HG03439 (cell line): Measurements from ENCODE around the gene COL11A2.
"Not testable (repeated sequence)": the region's sequence is repeated elsewhere in the genome, so short reads cannot be mapped to it uniquely, and the experiment has no call there.

Experiments
- ATAC-seq: cut with Tn5 transposase; IDR thresholded peaks from one replicate; pipeline ENCODE4 v1.9.1; 2021; ENCODE audit warnings: mild to moderate bottlenecking, moderate library complexity; ENCODE audit not compliant: unreplicated experiment

The COL11A2 gene

DNA sequence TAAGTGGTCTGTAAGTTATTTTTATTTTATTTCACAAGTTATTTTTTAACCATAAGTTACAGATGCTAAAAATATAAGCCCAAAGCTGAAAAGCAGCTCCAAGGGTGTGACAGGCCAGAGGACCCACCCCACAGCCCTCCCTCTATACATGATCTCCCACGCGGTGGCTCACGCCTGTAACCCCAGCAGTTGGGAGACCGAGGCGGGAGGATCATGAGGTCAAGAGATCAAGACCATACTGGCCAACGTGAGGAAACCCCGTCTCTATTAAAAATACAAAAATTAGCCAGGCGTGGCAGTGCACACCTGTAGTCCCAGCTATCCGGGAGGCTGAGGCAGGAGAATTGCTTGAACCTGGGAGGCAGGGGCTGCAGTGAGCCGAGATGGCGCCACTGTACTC lies 32.2 kb downstream of the COL11A2 start:
- ATAC-seq = no peak

- ATAC-seq = no peak
Measured at GRCh38 chr6:33156964-33157363, 35.3 kb downstream of the COL11A2 start.

- ATAC-seq = no peak
Measured at GRCh38 chr6:33156561-33156960, 35.7 kb downstream of the COL11A2 start.

- ATAC-seq = no peak
Measured at GRCh38 chr6:33154349-33154748, 37.9 kb downstream of the COL11A2 start.

DNA sequence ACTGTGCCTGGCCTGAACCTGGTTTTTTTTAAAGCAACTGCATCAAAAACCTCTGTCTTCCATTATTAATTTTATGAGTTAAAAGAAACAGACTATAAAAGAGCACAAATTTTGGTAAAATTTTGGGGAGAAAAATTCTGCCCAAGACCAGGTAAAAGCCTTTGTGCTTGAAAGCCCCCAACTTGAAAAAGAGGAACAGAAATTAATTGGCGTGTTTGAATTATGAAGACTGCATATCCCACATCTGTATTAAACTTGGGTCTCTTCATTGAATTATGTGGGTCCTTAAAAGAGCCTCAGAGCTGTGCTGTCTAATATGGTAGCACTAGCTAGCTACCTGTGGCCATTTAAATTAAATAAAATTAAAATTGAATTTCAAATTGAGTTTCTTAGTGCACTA lies 41.2 kb downstream of the COL11A2 start:
- ATAC-seq = no peak

DNA sequence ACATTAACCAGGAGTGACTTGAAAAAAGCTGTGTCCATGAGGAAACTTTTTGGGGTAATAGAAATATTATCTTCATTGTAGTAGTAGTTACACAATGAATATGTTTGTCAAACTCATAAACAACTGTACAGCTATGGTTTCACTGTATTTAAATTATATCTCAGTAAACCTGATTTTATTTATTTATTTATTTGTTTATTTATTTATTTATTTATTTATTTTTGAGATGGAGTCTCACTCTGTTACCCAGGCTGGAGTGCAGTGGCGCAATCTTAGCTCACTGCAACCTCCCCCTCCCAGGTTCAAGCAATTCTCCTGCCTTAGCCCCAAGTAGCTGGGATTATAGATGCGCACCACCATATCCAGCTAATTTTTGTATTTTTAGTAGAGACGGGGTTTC lies 41.7 kb downstream of the COL11A2 start:
- not testable (repeated sequence) for ATAC-seq

GRCh38 chr6:33147807-33148666 lies 44.2 kb downstream of the COL11A2 start:
- ATAC-seq = no peak

- no peak for ATAC-seq
Measured at GRCh38 chr6:33144373-33144772, 47.9 kb downstream of the COL11A2 start.

DNA sequence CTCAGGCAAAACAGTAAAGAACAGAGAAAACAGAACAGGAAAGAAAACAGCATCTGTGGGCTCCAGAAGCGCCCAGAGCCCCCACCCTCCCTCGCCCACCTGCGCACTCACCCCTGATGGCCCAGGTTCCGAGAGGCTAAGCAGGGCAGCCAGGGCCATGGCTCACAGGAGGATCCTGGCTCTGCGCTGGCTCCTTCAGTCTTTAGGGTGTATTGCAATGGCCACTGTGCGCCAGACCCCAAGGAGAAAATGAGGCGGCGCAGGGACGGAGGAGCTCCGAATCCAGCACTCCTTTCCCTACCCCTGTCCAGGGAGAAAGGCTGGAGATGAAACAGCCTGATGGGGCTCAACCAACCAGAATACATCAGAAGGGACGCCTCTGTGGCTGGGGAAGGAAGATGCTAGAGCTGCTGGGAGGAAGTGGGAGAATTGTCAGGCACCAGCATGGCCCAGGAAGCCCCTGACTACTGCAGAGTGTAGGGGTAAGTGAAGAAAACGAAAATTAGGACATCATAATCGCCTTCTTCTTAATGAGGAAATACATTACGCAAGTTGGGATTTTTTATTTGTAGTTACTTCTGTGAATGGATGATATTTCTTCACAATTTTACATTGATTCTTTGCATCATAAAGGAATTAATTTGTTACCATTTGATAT lies 49.0 kb downstream of the COL11A2 start:
- ATAC-seq = no peak

- no peak for ATAC-seq
Measured at GRCh38 chr6:33142501-33143070, 49.7 kb downstream of the COL11A2 start.

GRCh38 chr6:33140556-33140955 lies 51.7 kb downstream of the COL11A2 start:
- ATAC-seq = no peak

GRCh38 chr6:33139596-33140206 lies 52.6 kb downstream of the COL11A2 start:
- no peak for ATAC-seq

DNA sequence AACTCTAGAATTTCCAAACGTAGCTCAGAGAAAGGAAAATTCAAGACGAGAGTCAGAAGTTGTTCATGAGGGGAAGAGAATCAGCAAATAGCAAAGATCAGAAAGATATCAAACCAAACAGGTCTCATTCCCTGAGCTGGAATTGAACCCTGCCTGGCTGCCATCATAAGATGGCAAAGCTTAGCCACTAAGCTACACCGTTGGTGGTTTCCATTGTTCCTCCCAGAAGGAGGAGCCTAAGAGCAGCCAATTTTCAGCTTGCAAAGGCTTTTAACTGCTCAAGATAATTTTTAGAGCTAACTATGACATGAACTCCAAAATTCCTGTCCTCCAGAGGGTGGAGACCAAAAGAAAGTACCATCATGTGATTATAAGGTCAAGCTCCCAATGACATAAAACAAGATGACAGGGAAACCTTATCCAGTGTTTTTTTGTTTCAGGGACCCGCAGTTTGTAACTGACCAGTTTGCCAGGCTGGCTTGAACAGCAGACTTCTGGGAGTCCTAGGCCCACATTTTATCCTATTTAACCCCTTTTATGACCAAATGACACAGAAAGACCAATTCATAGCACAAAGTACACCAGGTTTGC lies 55.9 kb downstream of the COL11A2 start:
- no peak for ATAC-seq

DNA sequence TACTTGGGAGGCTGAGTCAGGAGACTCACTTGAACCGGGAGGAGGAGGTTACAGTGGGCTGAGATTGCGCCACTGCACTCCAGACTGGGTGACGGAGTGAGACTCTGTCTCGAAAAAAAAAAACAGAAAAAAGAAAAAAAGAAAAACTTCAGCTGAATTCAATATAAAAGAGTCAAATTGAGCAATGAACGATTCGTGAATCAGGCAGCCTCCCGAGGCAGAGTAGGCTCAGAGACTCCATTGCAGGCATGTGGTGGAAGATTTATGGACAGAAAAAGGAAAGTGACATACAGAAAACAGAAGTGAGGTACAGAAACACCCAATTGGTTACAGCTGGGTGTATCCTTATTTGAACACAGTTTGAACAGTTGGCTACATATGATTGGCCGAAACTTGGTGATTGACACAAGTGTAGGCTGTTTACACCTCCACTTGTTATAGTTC lies 60.2 kb downstream of the COL11A2 start:
- ATAC-seq = no peak

GRCh38 chr6:33128318-33128717 lies 63.9 kb downstream of the COL11A2 start:
- no peak for ATAC-seq

DNA sequence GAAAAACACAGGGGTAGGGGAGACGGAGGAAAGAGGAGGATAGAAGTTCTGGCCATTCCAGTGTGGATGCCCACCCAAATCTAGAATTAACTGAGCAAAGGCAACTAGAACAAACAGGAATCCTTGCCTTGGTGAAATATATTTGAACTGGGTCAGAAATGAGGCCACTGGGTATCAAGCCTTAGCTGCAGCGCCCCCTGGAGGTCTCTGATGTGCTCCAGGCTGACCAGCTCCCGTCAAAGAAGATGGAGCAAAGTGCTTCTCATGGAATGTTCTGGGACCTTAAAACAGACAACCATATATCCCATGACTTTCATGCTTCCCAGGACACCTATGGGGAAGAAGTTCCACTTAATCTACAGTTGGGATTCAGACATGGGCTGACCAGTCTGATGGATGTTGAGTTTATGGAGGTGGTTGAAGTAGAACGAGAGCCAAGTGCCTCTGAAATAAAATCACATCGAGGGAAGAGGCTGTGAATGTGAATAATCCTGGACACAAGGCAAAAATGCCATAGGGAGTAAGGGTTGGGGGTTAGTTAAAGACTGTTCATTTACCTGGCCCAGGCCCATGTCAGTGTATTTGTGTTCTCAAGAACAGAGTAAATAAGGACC lies 66.1 kb downstream of the COL11A2 start:
- no peak for ATAC-seq

GRCh38 chr6:33124947-33125346 lies 67.3 kb downstream of the COL11A2 start:
- no peak for ATAC-seq

GRCh38 chr6:33124525-33124901 lies 67.8 kb downstream of the COL11A2 start:
- ATAC-seq = no peak

DNA sequence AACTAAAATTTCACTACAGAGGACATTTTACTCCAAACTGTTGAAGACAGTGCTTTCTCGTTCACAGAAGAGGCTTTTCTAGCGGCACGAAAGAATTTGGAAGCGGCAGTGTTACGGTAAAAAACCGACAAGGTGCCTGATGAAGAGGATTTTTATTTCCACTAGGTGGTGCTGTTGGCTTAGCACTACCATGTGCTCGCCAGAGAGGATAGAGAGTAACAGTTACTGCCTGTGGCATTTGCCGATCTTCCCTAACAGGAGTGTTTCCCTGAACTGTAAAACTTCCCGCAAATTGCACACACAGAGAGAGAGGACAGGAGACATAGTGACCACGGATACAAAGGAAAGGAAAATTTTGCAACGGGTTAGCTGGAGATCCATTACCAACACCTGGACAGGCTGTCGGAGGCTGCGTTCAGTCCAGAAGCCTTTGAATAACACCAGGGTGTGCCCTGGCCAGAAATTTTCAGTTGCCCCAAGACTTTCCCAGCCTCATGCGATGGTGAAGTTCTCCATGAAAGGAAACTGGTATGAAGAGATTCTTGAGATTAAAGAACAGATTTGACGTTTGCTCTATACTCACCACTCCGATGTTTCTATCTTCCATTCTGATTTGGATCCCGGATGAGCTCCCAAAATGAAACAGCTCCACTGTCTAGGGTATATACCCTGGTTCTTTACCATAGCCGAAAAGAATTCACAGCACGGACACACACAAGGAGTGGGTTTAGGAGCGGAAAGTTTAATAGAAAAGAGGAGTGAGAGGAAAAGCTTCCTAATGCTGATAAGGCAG lies 68.3 kb downstream of the COL11A2 start:
- no peak for ATAC-seq

DNA sequence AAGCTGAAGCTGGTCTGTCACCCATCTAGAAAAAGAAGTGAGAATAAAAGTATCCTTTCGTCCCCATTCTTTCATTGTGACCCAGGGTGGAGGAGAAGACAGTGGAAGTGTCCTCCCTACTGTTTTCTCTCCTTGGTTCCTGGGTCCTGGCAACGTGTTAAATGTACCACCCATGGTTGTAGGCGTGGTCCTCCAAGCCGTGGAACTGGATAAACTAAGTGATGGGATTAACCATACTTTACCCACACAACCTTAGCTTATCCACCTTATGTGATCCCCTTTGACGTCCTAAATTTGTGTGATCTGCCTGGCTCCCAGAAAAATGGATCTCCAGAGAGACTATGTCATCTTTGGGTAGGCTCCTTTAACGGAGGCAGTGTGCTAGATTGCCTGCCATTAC lies 69.1 kb downstream of the COL11A2 start:
- ATAC-seq = no peak
